ENCODE measurements around the gene ASIC2.
"Not testable (repeated sequence)": the region's sequence is repeated elsewhere in the genome, so short reads cannot be mapped to it uniquely, and the experiment has no call there.

ASIC2 gene

GRCh38 chr17:33019161-33019890 lies 273.8 kb downstream of the ASIC2 start:
- no peak for DNase-seq (ENCODE audit: low read depth)

GRCh38 chr17:33017366-33017765 lies 275.7 kb downstream of the ASIC2 start:
- DNase-seq (ENCODE audit: low read depth) = no peak

- no peak for DNase-seq (ENCODE audit: low read depth)
Measured at GRCh38 chr17:33016920-33017319, 276.2 kb downstream of the ASIC2 start.

GRCh38 chr17:33015716-33016346 lies 277.3 kb downstream of the ASIC2 start:
- no peak for DNase-seq (ENCODE audit: low read depth)

GRCh38 chr17:33014751-33015150 lies 278.3 kb downstream of the ASIC2 start:
- DNase-seq (ENCODE audit: low read depth) = no peak

- DNase-seq (ENCODE audit: low read depth) = no peak
Measured at GRCh38 chr17:33013596-33014375, 279.3 kb downstream of the ASIC2 start.

GRCh38 chr17:33012522-33013033 lies 280.5 kb downstream of the ASIC2 start:
- DNase-seq (ENCODE audit: low read depth) = no peak

- no peak for DNase-seq (ENCODE audit: low read depth)
Measured at GRCh38 chr17:33009636-33010035, 283.5 kb downstream of the ASIC2 start.

GRCh38 chr17:33007186-33007585 lies 285.9 kb downstream of the ASIC2 start:
- DNase-seq (ENCODE audit: low read depth) = no peak

GRCh38 chr17:33002246-33002645 lies 290.8 kb downstream of the ASIC2 start:
- DNase-seq (ENCODE audit: low read depth) = no peak

GRCh38 chr17:32998887-32999228 lies 294.2 kb downstream of the ASIC2 start:
- no peak for DNase-seq (ENCODE audit: low read depth)

- peak; percentile 53 for DNase-seq (ENCODE audit: low read depth)
Measured at GRCh38 chr17:32998111-32998886, 294.8 kb downstream of the ASIC2 start.

GRCh38 chr17:32995416-32996045 lies 297.6 kb downstream of the ASIC2 start:
- DNase-seq (ENCODE audit: low read depth) = no peak

- DNase-seq (ENCODE audit: low read depth) = no peak
Measured at GRCh38 chr17:32993977-32994376, 299.1 kb downstream of the ASIC2 start.

GRCh38 chr17:32992321-32993033 lies 300.6 kb downstream of the ASIC2 start:
- no peak for DNase-seq (ENCODE audit: low read depth)

GRCh38 chr17:32988481-32989101 lies 304.5 kb downstream of the ASIC2 start:
- no peak for DNase-seq (ENCODE audit: low read depth)

GRCh38 chr17:32987868-32988267 lies 305.2 kb downstream of the ASIC2 start:
- DNase-seq (ENCODE audit: low read depth) = not testable (repeated sequence)

GRCh38 chr17:32987453-32987805 lies 305.7 kb downstream of the ASIC2 start:
- not testable (repeated sequence) for DNase-seq (ENCODE audit: low read depth)

GRCh38 chr17:32985050-32985756 lies 307.9 kb downstream of the ASIC2 start:
- DNase-seq (ENCODE audit: low read depth) = no peak

GRCh38 chr17:32981611-32982010 lies 311.5 kb downstream of the ASIC2 start:
- not testable (repeated sequence) for DNase-seq (ENCODE audit: low read depth)
